ENCODE data around the gene IDH3B. TPM values are rescaled to one million over a fixed set of nuclear protein-coding genes. Genes with fewer than 3 reads are reported as not detected.

IDH3B gene
- total RNA-seq, 1 donor from 2014 or later = 93.1 TPM

DNA sequence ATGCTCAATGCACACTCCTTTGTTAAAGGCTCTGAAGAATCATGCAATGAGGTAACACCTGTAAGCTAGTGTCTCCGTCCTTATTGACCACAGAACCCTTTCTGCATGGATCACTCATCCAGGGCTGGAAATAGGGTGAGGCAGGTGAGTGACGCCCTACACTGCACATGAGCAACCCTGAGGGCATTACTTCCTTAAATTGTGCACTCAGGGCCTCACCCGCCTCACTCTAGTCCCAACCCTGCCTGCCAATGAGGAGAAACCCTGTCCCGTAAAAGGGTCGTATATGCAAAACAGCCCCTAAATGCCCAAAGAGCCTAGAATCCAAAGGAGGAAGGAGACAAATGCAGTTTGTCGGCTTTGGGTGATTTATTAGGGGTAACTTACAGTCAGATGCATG lies 45.2 kb downstream of the IDH3B start:
- H3K36me3 Mint-ChIP-seq = no peaks in the 10 kb centered on the region
- H3K9me3 Mint-ChIP-seq = peaks cover 19% of the 10 kb centered on the region
- H3K4me1 Mint-ChIP-seq = no peaks in the 10 kb centered on the region
- peaks cover 70% of the 10 kb centered on the region for H3K27me3 Mint-ChIP-seq (ENCODE audit: low read depth)
- H3K4me3 Mint-ChIP-seq = no peak overlapping the region
- DNase-seq (ENCODE audit: low spot score in 2 of 2, unreplicated experiment in 2 of 2) = no peak
- TF ChIP-seq, protein P1, sequence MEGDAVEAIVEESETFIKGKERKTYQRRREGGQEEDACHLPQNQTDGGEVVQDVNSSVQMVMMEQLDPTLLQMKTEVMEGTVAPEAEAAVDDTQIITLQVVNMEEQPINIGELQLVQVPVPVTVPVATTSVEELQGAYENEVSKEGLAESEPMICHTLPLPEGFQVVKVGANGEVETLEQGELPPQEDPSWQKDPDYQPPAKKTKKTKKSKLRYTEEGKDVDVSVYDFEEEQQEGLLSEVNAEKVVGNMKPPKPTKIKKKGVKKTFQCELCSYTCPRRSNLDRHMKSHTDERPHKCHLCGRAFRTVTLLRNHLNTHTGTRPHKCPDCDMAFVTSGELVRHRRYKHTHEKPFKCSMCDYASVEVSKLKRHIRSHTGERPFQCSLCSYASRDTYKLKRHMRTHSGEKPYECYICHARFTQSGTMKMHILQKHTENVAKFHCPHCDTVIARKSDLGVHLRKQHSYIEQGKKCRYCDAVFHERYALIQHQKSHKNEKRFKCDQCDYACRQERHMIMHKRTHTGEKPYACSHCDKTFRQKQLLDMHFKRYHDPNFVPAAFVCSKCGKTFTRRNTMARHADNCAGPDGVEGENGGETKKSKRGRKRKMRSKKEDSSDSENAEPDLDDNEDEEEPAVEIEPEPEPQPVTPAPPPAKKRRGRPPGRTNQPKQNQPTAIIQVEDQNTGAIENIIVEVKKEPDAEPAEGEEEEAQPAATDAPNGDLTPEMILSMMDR (IDR thresholded peaks at IDR 0.05; ENCODE audit: unreplicated experiment) = no peak
- H3K27ac Mint-ChIP-seq = no peak overlapping the region

DNA sequence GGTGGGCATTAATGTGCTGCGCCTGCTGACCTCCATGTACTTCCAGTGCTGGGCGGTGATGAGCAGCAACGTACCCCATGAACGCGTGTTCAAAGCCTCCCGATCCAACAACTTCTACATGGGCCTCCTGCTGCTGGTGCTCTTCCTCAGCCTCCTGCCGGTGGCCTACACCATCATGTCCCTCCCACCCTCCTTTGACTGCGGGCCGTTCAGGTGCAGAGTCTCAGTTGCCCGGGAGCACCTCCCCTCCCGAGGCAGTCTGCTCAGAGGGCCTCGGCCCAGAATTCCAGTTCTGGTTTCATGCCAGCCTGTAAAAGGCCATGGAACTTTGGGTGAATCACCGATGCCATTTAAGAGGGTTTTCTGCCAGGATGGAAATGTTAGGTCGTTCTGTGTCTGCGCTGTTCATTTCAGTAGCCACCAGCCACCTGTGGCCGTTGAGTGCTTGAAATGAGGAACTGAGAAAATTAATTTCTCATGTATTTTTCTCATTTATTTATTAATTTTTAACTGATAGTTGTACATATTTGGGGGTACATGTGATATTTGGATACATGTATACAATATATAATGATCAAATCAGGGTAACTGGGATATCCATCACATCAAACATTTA lies 46.8 kb downstream of the IDH3B start:
- Mint-ChIP-seq H3K4me3 (no peak overlapping the region), H3K36me3 (no peaks in the 10 kb centered on the region), H3K4me1 (no peaks in the 10 kb centered on the region), H3K27ac (no peak overlapping the region), H3K27me3 (ENCODE audit: low read depth) (peaks cover 71% of the 10 kb centered on the region), H3K9me3 (peaks cover 19% of the 10 kb centered on the region)
- TF ChIP-seq, protein P1 (IDR thresholded peaks at IDR 0.05; ENCODE audit: unreplicated experiment) = no peak
- no peak for DNase-seq (ENCODE audit: low spot score in 2 of 2, unreplicated experiment in 2 of 2)

DNA sequence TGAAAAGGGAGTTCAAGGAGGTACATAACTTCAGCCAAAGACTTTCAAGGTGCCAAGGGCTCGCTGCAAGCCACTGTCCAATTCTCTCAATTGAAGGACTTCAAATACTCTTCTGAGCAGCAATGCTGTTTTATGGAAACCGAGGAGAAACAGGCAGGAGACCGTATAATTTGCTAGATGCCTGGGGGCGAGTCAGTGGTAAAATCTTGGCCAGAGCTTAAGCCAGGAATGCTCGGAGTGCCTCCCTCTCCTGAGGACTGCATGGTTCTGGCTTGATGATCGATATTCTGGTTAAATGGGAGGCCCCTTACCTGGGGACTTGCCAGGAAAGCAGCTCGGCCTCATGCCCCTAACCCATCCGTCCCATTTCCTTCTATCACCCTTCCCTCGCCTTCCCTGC lies 47.4 kb downstream of the IDH3B start:
- H3K36me3 Mint-ChIP-seq = no peaks in the 10 kb centered on the region

DNA sequence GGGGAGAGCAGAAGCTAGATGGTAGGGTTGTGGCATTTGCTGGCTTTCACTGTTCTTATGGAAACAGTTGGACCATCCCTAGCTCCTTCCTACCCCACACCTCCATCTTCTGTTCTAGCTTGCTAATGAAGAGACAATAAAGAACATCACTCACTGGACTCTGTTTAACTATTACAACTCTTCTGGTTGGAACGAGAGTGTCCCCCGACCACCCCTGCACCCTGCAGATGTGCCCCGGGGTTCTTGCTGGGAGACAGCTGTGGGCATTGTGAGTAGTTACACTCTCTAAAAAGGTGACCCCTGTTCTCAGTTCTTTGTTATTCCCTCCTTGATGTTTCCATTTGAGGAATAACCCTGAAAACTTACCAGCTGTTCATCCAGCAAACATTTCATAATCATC lies 51.9 kb downstream of the IDH3B start:
- Mint-ChIP-seq H3K36me3 (peaks cover 3% of the 10 kb centered on the region), H3K4me1 (no peaks in the 10 kb centered on the region), H3K27me3 (ENCODE audit: low read depth) (peaks cover 55% of the 10 kb centered on the region), H3K27ac (no peak overlapping the region), H3K9me3 (peaks cover 9% of the 10 kb centered on the region), H3K4me3 (no peak overlapping the region)
- DNase-seq (ENCODE audit: low spot score in 2 of 2, unreplicated experiment in 2 of 2) = no peak
- TF ChIP-seq, protein P1 (IDR thresholded peaks at IDR 0.05; ENCODE audit: unreplicated experiment) = no peak

More for the DNA sequence above, 47.4 kb downstream of the IDH3B start:
- H3K27ac Mint-ChIP-seq = no peak overlapping the region
- no peak for DNase-seq (ENCODE audit: low spot score in 2 of 2, unreplicated experiment in 2 of 2)
- H3K4me3 Mint-ChIP-seq = no peak overlapping the region
- H3K9me3 Mint-ChIP-seq = peaks cover 19% of the 10 kb centered on the region
- TF ChIP-seq, protein P1 (IDR thresholded peaks at IDR 0.05; ENCODE audit: unreplicated experiment) = no peak
- H3K27me3 Mint-ChIP-seq (ENCODE audit: low read depth) = peaks cover 72% of the 10 kb centered on the region
- H3K4me1 Mint-ChIP-seq = no peaks in the 10 kb centered on the region

DNA sequence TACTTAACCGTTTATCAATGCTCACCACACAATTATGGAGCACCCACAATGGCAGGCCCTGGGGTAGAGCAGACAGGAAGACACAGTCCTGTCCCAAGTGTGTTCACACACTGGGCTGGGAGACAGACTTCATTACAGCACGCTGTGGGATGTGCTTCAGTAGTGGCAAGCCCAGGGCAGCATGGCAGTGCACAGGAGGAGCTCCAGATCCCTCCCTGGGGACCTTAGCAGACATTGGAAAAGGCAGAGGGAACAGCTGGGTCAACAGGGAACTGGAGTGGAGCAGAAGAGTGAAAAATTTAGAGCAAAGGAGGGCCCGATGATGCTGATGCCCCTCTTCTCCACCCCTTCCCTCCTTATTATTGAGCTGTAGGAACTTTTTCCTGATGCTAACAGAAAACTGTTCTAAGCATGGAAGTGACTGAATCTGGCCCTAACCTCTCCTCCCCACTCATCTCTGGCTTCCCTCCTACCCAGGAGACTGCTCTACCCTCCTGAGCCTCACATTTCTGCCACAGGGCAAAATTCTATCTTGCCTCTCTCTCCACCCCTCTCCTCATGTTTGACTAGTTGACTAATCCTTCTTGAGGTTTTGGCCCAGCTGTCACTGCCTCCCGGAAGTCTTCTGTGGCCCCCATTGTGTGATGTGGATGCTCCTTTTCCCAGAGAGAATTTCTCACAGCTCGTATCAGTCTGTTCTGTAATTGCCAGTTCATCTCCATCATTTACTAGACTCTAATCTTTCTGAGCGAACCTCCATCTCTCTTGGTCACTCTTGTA lies 52.9 kb downstream of the IDH3B start:
- H3K27ac Mint-ChIP-seq = no peak overlapping the region
- no peak for DNase-seq (ENCODE audit: low spot score in 2 of 2, unreplicated experiment in 2 of 2)
- TF ChIP-seq, protein P1 (IDR thresholded peaks at IDR 0.05; ENCODE audit: unreplicated experiment) = no peak
- no peak overlapping the region for H3K4me3 Mint-ChIP-seq
- H3K9me3 Mint-ChIP-seq = peaks cover 11% of the 10 kb centered on the region
- peaks cover 47% of the 10 kb centered on the region for H3K27me3 Mint-ChIP-seq (ENCODE audit: low read depth)
- no peaks in the 10 kb centered on the region for H3K4me1 Mint-ChIP-seq
- H3K36me3 Mint-ChIP-seq = peaks cover 3% of the 10 kb centered on the region
